Heart right ventricle (tissue), 16 donors: ENCODE measurements around the gene ZBTB3. TPM values are rescaled to one million over a fixed set of nuclear protein-coding genes. Genes with fewer than 3 reads are reported as not detected.

Experiments used
- ATAC-seq, 8 donors: fragments of 200-7000 bp; cut with Tn5 transposase; one replicate each; pipeline ENCODE4 v1.9.1; 2020; ENCODE audit warnings: mild to moderate bottlenecking in 8 of 8, moderate library complexity in 8 of 8, moderate number of reproducible peaks in 1 of 8
- DNase-seq, 2 donors: peaks; one replicate each; pipeline ENCODE4 v3.0.0-alpha.2; 2020
- H3K27ac ChIP-seq, 10 donors: fragments of 200-600 bp; sonication (generic) in 2 of 10; one replicate each; pipeline versions ENCODE4 v1.5.0 to v1.8.0; 2020 to 2022; ENCODE audit warnings: mild to moderate bottlenecking in 3 of 10
- H3K27me3 ChIP-seq, 7 donors: fragments of 200-600 bp; one replicate each; pipeline ENCODE4 v1.8.0; 2021 to 2022; ENCODE audit warnings: mild to moderate bottlenecking in 2 of 7
- H3K36me3 ChIP-seq, 9 donors: fragments of 200-600 bp; sonication (generic) in 1 of 9; one replicate each; pipeline versions ENCODE4 v1.5.0 to v1.8.0; 2020 to 2022; ENCODE audit warnings: mild to moderate bottlenecking in 2 of 9
- H3K4me1 ChIP-seq, 9 donors: fragments of 200-600 bp; sonication (generic) in 1 of 9; one replicate each; pipeline versions ENCODE4 v1.5.0 to v1.8.0; 2020 to 2022; ENCODE audit warnings: mild to moderate bottlenecking in 4 of 9
- H3K4me3 ChIP-seq, 10 donors: fragments of 200-600 bp; sonication (generic) in 2 of 10; one replicate each; pipeline versions ENCODE4 v1.5.0 to v1.8.0; 2020 to 2022; ENCODE audit warnings: mild to moderate bottlenecking in 7 of 10, moderate library complexity in 2 of 10
- H3K9me3 ChIP-seq, 11 donors: fragments of 200-600 bp in 10 of 11; sonication (generic) in 2 of 11; one replicate each; pipeline versions ENCODE4 v1.5.0 to v1.8.0; 2013 to 2022; ENCODE audit warnings: mild to moderate bottlenecking in 2 of 11, control low read depth in 1 of 11, moderate library complexity in 1 of 11
- CTCF ChIP-seq, 9 donors: fragments of 200-600 bp; sonication (generic) in 2 of 9; IDR thresholded peaks; one replicate each; pipeline versions ENCODE4 v1.5.0 to v1.8.0; 2021 to 2022; ENCODE audit warnings: antibody characterized with exemption in 9 of 9, mild to moderate bottlenecking in 5 of 9, moderate library complexity in 1 of 9
- WGBS, 2 donors: extraction: QIAGEN DNeasy Blood & Tissue Kit; methylation state at CpG; one replicate each; pipeline ENCODE4 v1.1.7; 2013; ENCODE audit warnings: inconsistent platforms in 1 of 2; 5-methylcytosine and 5-hydroxymethylcytosine counted together
- intact Hi-C, 10 donors: fragments of 100-400 bp; cut with DNase I; formaldehyde crosslinking; loops; one replicate each; pipeline versions ENCODE4 v1.11.1 to v1.14.2; 2022
- polyA plus RNA-seq, 2 donors: library from polyadenylated mRNA; stranded (reverse); fragments of 200-250 nt; gene quantifications; one replicate each; pipeline ENCODE4 v1.2.3, GENCODE V29; 2013
- total RNA-seq, 10 donors: library from RNA; stranded (reverse); fragmentation: NEBNext Ultra II Directional in 3 of 10; extraction: Animal tissue kit (Norgen Biotek cat#: 25700) in 3 of 10; gene quantifications; one replicate each; pipeline versions ENCODE4 v1.2.1 to v1.2.4, GENCODE V29; 2021 to 2023
- donor health status: Arrhythmogenic right ventricular cardiomyopathy.
- donor health status: ischemic (EF 13 %, LVEDD 7.1; RV severe dilation, severe dysfunction).
- donor health status: healthy with polysubstance abuse.
- donor health status: DM: no; HTN: yes; CAD: no.
- donor health status: DM: no; HTN: no; CAD: no.
- donor health status: ischemic (EF 25% LVEDD 6.9; RV normal size, moderate dysfunction).
- donor health status: ischemic (EF 25% LVEDD 5.7; RV mildly dilated, moderate dysfunction).
- donor health status: healthy.
- donor health status: DM: yes; HTN: yes; CAD: no.
- donor health status: Ischemic cardiomyopathy.
- donor health status: ischemic (EF 35%, LVEDD 5.7; RV mildly dilated, moderate dysfunction).
- donor health status: nonischemic (EF 11% LVEDD 7.7; RV severe dilation, severe dysfunction).
- donor health status: DM: yes; HTN: yes; CAD: no.
- donor health status: PGD.
- donor health status: ischemic (EF 29% LVEDD 5.4; RV normal size, mild dysfunction).
- donor health status: nonischemic (EF 23%, LVEDD 6.1; RV moderate dilation, normal function).

ZBTB3 gene
- total and polyA plus RNA-seq, 12 donors: 2.2 to 14.9 (median 9.5) TPM

- intact Hi-C loops: no loop called here
- H3K36me3 ChIP-seq: peaks cover 0 to 81% (median 21%) of the 10 kb centered on the region in 9 donors
- no peak for TF ChIP-seq CTCF (IDR thresholded peaks at IDR 0.05)
- no peaks in the 10 kb centered on the region for H3K27me3 ChIP-seq
- DNase-seq: no peak
- peak in 3 of 8 donors; percentile 8 to 27 (median 15) for ATAC-seq
- H3K9me3 ChIP-seq: no peaks in the 10 kb centered on the region
- no peak overlapping the region for H3K27ac ChIP-seq
- 91 to 95% methylated on average over 3 of the region's 3 CpGs for WGBS, 2 donors
- H3K4me3 ChIP-seq: no peak overlapping the region
- H3K4me1 ChIP-seq: peaks cover 0 to 4% (median 0%) of the 10 kb centered on the region in 9 donors
These were observed 24.5 kb upstream of the ZBTB3 start for GRCh38 chr11:62778441-62778840.

- H3K4me3 ChIP-seq: no peak overlapping the region
- peaks cover 0 to 72% (median 16%) of the 10 kb centered on the region in 9 donors for H3K36me3 ChIP-seq
- no peaks in the 10 kb centered on the region for H3K27me3 ChIP-seq
- intact Hi-C loops: no loop called here
- ATAC-seq: no peak
- no peaks in the 10 kb centered on the region for H3K9me3 ChIP-seq
- peaks cover 0 to 6% (median under 1%) of the 10 kb centered on the region in 9 donors for H3K4me1 ChIP-seq
- no peak for TF ChIP-seq CTCF (IDR thresholded peaks at IDR 0.05)
- WGBS, 2 donors: 89 to 92% methylated on average over 2 of the region's 2 CpGs
- no peak for DNase-seq
- no peak overlapping the region for H3K27ac ChIP-seq
These were observed 23.4 kb upstream of the ZBTB3 start for GRCh38 chr11:62777389-62777788.

GRCh38 chr11:62775646-62776045 lies 21.7 kb upstream of the ZBTB3 start:
- H3K27me3 ChIP-seq: no peaks in the 10 kb centered on the region
- H3K9me3 ChIP-seq: no peaks in the 10 kb centered on the region
- H3K4me1 ChIP-seq: peaks cover under 1 to 18% (median 10%) of the 10 kb centered on the region in 9 donors
- H3K36me3 ChIP-seq: peaks cover 0 to 58% (median 15%) of the 10 kb centered on the region in 9 donors
- H3K4me3 ChIP-seq: no peak overlapping the region
- intact Hi-C loops: no loop called here
- ATAC-seq: no peak
- 91% methylated on average over 17 of the region's 17 CpGs for WGBS, 2 donors
- TF ChIP-seq CTCF (IDR thresholded peaks at IDR 0.05): no peak
- H3K27ac ChIP-seq: no peak overlapping the region
- DNase-seq: no peak

- Histone ChIP-seq H3K27me3 (no peaks in the 10 kb centered on the region), H3K9me3 (no peaks in the 10 kb centered on the region), H3K4me1 (peaks cover 10 to 30% (median 21%) of the 10 kb centered on the region in 9 donors), H3K4me3 (no peak overlapping the region), H3K36me3 (peaks cover 0 to 45% (median 15%) of the 10 kb centered on the region in 9 donors), H3K27ac (no peak overlapping the region)
- no peak for TF ChIP-seq CTCF (IDR thresholded peaks at IDR 0.05)
- ATAC-seq (no peak), DNase-seq (no peak)
- WGBS, 2 donors: 91% methylated on average over 6 of the region's 6 CpGs
- intact Hi-C loops: loop anchor here in 2 of 10 donors (5.0 kb wide), 1 partner anchor 47 kb away; the partner anchor contains the start of genes HNRNPUL2 (in 2 of the 2) and TTC9C (in 2 of the 2)
These were observed 20.4 kb upstream of the ZBTB3 start for GRCh38 chr11:62774407-62774806.
